B cell (primary cell): Measurements from ENCODE around the gene FXYD2. TPM values are rescaled to one million over a fixed set of nuclear protein-coding genes. Genes with fewer than 3 reads are reported as not detected.

Experiments
- ATAC-seq: fragments of 200-7000 bp; cut with Tn5 transposase; one replicate; pipeline ENCODE4 v1.10.0; 2021; ENCODE audit warnings: low read depth, mild to moderate bottlenecking, moderate number of reproducible peaks, moderate library complexity
- CTCF ChIA-PET: fragments of 350-600 bp; sonication (Branson Sonifier 250); formaldehyde crosslinking; loops from one replicate; lab custom pipeline; 2021; ENCODE audit warnings: antibody characterized with exemption, inconsistent platforms; lab: Charles Lee
- POLR2A ChIA-PET: fragments of 350-600 bp; sonication (Branson Sonifier 250); formaldehyde crosslinking; loops from one replicate; lab custom pipeline; 2021; ENCODE audit warnings: antibody characterized with exemption; lab: Charles Lee
- DNase-seq: peaks from one replicate; pipeline ENCODE4 v3.0.0; 2013
- H2AFZ ChIP-seq: 2 replicates; pipeline ENCODE4 v1.6.1; 2012; ENCODE audit warnings: mild to moderate bottlenecking, low read depth, low read length; ENCODE audit not compliant: insufficient read depth, poor library complexity, severe bottlenecking
- H3K27ac ChIP-seq, 2 donors: 1 replicate in 1 of 2; 2 replicates in 1 of 2; pipeline ENCODE4 v1.5.1; 2012 to 2013; ENCODE audit warnings: low read length in 2 of 2, mild to moderate bottlenecking in 2 of 2, moderate library complexity in 1 of 2
- H3K27me3 ChIP-seq, 4 experiments: fragments of 200-600 bp in 1 of 4; sonication (generic) in 1 of 4; replicated peaks in 1 of 4; 1 replicate in 2 of 4; 2 replicates in 2 of 4; pipeline versions ENCODE4 v1.6.1 to v1.7.0; 2013 to 2016; ENCODE audit warnings: low read length in 3 of 4, mild to moderate bottlenecking in 2 of 4, mixed read lengths in 1 of 4, moderate library complexity in 1 of 4; ENCODE audit not compliant: insufficient read depth in 4 of 4, control insufficient read depth in 3 of 4; ENCODE audit errors: control extremely low read depth in 1 of 4
- H3K36me3 ChIP-seq, 2 experiments: replicated peaks in 1 of 2; 1 replicate in 1 of 2; 2 replicates in 1 of 2; pipeline versions ENCODE4 v1.6.1 to v1.7.1; 2013; ENCODE audit warnings: low read length in 1 of 2; ENCODE audit not compliant: insufficient read depth in 2 of 2, control insufficient read depth in 1 of 2; ENCODE audit errors: control extremely low read depth in 1 of 2, extremely low read depth in 1 of 2
- H3K4me1 ChIP-seq, 2 donors: fragments of 200-600 bp in 1 of 2; sonication (generic) in 1 of 2; 1 replicate in 1 of 2; 2 replicates in 1 of 2; pipeline versions ENCODE4 v1.5.1 to v1.6.1; 2013 to 2017; ENCODE audit warnings: low read length in 2 of 2; ENCODE audit not compliant: control insufficient read depth in 2 of 2, insufficient read depth in 2 of 2
- H3K4me2 ChIP-seq: replicated peaks from 2 replicates; pipeline ENCODE3; 2012; ENCODE audit warnings: mild to moderate bottlenecking, low read depth, low read length; ENCODE audit not compliant: poor library complexity, severe bottlenecking
- H3K4me3 ChIP-seq, 5 experiments: fragments of 200-600 bp in 1 of 5; sonication (generic) in 1 of 5; 1 replicate in 3 of 5; 2 replicates in 2 of 5; pipeline versions ENCODE4 v1.5.1 to v1.7.0; 2011 to 2016; ENCODE audit warnings: low read length in 4 of 5, mild to moderate bottlenecking in 4 of 5, low read depth in 2 of 5, control low read depth in 1 of 5, moderate library complexity in 1 of 5; ENCODE audit not compliant: insufficient read depth in 1 of 5; ENCODE audit errors: control extremely low read depth in 1 of 5, extremely low read depth in 1 of 5
- H3K79me2 ChIP-seq: fragments of 200-600 bp; sonication (generic); one replicate; pipeline ENCODE4 v1.6.0; 2016; ENCODE audit warnings: low read length; ENCODE audit not compliant: control insufficient read depth, insufficient read depth
- H3K9ac ChIP-seq: fragments of 200-600 bp; sonication (generic); 2 replicates; pipeline ENCODE4 v1.6.1; 2017; ENCODE audit warnings: mild to moderate bottlenecking, low read length, moderate library complexity
- H3K9me3 ChIP-seq, 3 donors: one replicate each; pipeline versions ENCODE4 v1.6.1 to v1.7.1; 2013; ENCODE audit warnings: low read length in 2 of 3; ENCODE audit not compliant: control insufficient read depth in 2 of 3, insufficient read depth in 1 of 3; ENCODE audit errors: control extremely low read depth in 1 of 3
- H4K20me1 ChIP-seq: 2 replicates; pipeline ENCODE4 v1.6.0; 2012; ENCODE audit warnings: mild to moderate bottlenecking, low read length; ENCODE audit not compliant: insufficient read depth, control insufficient read depth, poor library complexity, severe bottlenecking
- H3K27ac Mint-ChIP-seq: one replicate; pipeline ENCODE4 v1.8.0; 2021; ENCODE audit warnings: mixed read lengths
- H3K27me3 Mint-ChIP-seq: one replicate; pipeline ENCODE4 v1.8.0; 2021; ENCODE audit warnings: mixed read lengths
- H3K4me1 Mint-ChIP-seq: one replicate; pipeline ENCODE4 v1.8.0; 2021; ENCODE audit warnings: mixed read lengths
- H3K4me3 Mint-ChIP-seq: one replicate; pipeline ENCODE4 v1.8.0; 2021; ENCODE audit warnings: mixed read lengths
- H3K9me3 Mint-ChIP-seq: one replicate; pipeline ENCODE4 v1.8.0; 2022; ENCODE audit warnings: mixed read lengths; ENCODE audit not compliant: insufficient read depth
- EZH2 ChIP-seq: IDR thresholded peaks from 2 replicates; pipeline ENCODE4 v1.6.1; 2012; ENCODE audit warnings: borderline replicate concordance, low read depth, mild to moderate bottlenecking, moderate library complexity, low read length; ENCODE audit not compliant: insufficient read depth, poor library complexity, severe bottlenecking
- WGBS: methylation state at CpG from one replicate; pipeline ENCODE4 v1.1.5; 2013; ENCODE audit warnings: missing lambda C conversion rate; ENCODE audit not compliant: insufficient coverage; 5-methylcytosine and 5-hydroxymethylcytosine counted together
- intact Hi-C: fragments of 100-400 bp; cut with micrococcal nuclease; formaldehyde crosslinking; loops from one replicate; pipeline ENCODE4 v1.10.0; 2022
- polyA plus RNA-seq: library from polyadenylated mRNA; depleted of rRNA; stranded (reverse); fragments of >200 nt; gene quantifications from 2 replicates; pipeline ENCODE4 v1.2.3, GENCODE V29; 2012
- total RNA-seq, 2 donors: library from RNA; stranded (reverse); fragments of 120-200 nt in 1 of 2; gene quantifications; 1 replicate in 1 of 2; 2 replicates in 1 of 2; pipeline versions ENCODE4 v1.2.3 to v1.2.4, GENCODE V29; 2013 to 2022
- TF ChIP-seq, protein P1 (sequence below): fragments of 200-600 bp; IDR thresholded peaks from one replicate; pipeline ENCODE4 v1.8.0; 2022; ENCODE audit warnings: antibody characterized with exemption, mild to moderate bottlenecking

Gene FXYD2
- total and polyA plus RNA-seq, 2 donors (not counting 1 experiment from before 2014, with no cell fraction given) = 0.61 to 19.5 TPM

DNA sequence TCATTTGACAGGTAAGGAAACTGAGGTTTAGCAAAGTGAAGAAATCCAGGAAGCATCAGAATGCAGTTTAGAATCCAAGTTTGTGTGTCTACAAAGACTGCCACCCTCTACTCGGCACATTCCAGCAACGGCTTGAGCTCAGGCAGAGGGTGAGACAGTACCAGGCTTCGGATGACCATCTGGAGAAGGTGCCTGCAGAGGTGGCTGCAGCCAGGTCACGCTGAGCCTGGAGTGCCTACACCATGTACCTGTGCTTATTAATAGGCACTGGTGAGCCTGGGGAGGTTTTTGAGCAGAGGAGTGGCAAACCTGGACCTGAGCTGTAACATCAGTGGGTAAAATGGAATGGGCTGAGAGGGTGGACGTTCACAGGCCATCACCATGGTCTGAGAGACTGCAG, 47.2 kb upstream of the FXYD2 start:
- intact Hi-C loops = no loop called here

GRCh38 chr11:117871160-117871559, 46.6 kb upstream of the FXYD2 start:
- H3K4me2 ChIP-seq = no peak overlapping the region
- H3K9me3 ChIP-seq = peaks cover 0 to under 1% (median 0%) of the 10 kb centered on the region in 3 donors
- H3K4me3 ChIP-seq = no peak overlapping the region
- H3K79me2 ChIP-seq = no peaks in the 10 kb centered on the region
- peaks cover 15 to 24% of the 10 kb centered on the region in 2 donors for H3K4me1 ChIP-seq
- Mint-ChIP-seq H3K27ac (no peak overlapping the region), H3K4me3 (no peak overlapping the region), H3K4me1 (peaks cover 17% of the 10 kb centered on the region), H3K9me3 (no peaks in the 10 kb centered on the region), H3K27me3 (peaks cover 45% of the 10 kb centered on the region)
- no peak overlapping the region for H3K9ac ChIP-seq
- TF ChIP-seq, protein P1, sequence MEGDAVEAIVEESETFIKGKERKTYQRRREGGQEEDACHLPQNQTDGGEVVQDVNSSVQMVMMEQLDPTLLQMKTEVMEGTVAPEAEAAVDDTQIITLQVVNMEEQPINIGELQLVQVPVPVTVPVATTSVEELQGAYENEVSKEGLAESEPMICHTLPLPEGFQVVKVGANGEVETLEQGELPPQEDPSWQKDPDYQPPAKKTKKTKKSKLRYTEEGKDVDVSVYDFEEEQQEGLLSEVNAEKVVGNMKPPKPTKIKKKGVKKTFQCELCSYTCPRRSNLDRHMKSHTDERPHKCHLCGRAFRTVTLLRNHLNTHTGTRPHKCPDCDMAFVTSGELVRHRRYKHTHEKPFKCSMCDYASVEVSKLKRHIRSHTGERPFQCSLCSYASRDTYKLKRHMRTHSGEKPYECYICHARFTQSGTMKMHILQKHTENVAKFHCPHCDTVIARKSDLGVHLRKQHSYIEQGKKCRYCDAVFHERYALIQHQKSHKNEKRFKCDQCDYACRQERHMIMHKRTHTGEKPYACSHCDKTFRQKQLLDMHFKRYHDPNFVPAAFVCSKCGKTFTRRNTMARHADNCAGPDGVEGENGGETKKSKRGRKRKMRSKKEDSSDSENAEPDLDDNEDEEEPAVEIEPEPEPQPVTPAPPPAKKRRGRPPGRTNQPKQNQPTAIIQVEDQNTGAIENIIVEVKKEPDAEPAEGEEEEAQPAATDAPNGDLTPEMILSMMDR = no peak
- TF ChIP-seq EZH2 = no peak
- no peak overlapping the region for H2AFZ ChIP-seq
- no peaks in the 10 kb centered on the region for H4K20me1 ChIP-seq
- intact Hi-C loops = no loop called here
- ATAC-seq (no peak), DNase-seq (no peak)
- WGBS = 86% methylated on average over 18 of the region's 18 CpGs
- H3K27ac ChIP-seq = no peak overlapping the region
- no peaks in the 10 kb centered on the region for H3K36me3 ChIP-seq
- POLR2A ChIA-PET = no interaction called here
- CTCF ChIA-PET = interaction anchor here (1.5 kb wide), 1 partner anchor 76 kb away, joined by 3 read pairs; no protein-coding TSS in a partner anchor
- H3K27me3 ChIP-seq = peaks cover 0 to 50% (median 23%) of the 10 kb centered on the region in 4 experiments

More for the DNA sequence above, 47.2 kb upstream of the FXYD2 start:
- no peak overlapping the region for H3K4me3 Mint-ChIP-seq
- Histone ChIP-seq H3K4me3 (no peak overlapping the region), H3K27ac (no peak overlapping the region), H3K4me1 (peaks cover 21 to 30% of the 10 kb centered on the region in 2 donors), H3K9me3 (peaks cover 0 to 3% (median 0%) of the 10 kb centered on the region in 3 donors), H3K79me2 (no peaks in the 10 kb centered on the region), H3K9ac (no peak overlapping the region), H4K20me1 (no peaks in the 10 kb centered on the region), H2AFZ (no peak overlapping the region), H3K27me3 (peaks cover 0 to 56% (median 27%) of the 10 kb centered on the region in 4 experiments), H3K4me2 (no peak overlapping the region), H3K36me3 (no peaks in the 10 kb centered on the region)
- CTCF ChIA-PET = interaction anchor here (1.5 kb wide), 1 partner anchor 75 kb away, joined by 3 read pairs; no protein-coding TSS in a partner anchor
- TF ChIP-seq, protein P1 = no peak
- no peak for TF ChIP-seq EZH2
- H3K27me3 Mint-ChIP-seq = peaks cover 47% of the 10 kb centered on the region
- H3K9me3 Mint-ChIP-seq = no peaks in the 10 kb centered on the region
- no peak overlapping the region for H3K27ac Mint-ChIP-seq
- no peak for ATAC-seq
- WGBS = 77% methylated on average over 5 of the region's 5 CpGs
- no peak for DNase-seq
- POLR2A ChIA-PET = no interaction called here
- peaks cover 21% of the 10 kb centered on the region for H3K4me1 Mint-ChIP-seq
